GM20000 (cell line): ENCODE data around the gene SRGAP2C.
"Not testable (repeated sequence)": the region's sequence is repeated elsewhere in the genome, so short reads cannot be mapped to it uniquely, and the experiment has no call there.

Source experiments
- DNase-seq: peaks from one replicate; pipeline ENCODE4 v3.0.0; 2012; ENCODE audit warnings: low spot score
- CTCF ChIP-seq: IDR thresholded peaks from 2 replicates; pipeline ENCODE4 v1.5.1; 2012; ENCODE audit warnings: mild to moderate bottlenecking, control low read depth; ENCODE audit errors: extremely low read depth, missing control alignments

Gene SRGAP2C

GRCh38 chr1:121384754-121385153 lies 200.0 kb downstream of the SRGAP2C start:
- DNase-seq: not testable (repeated sequence)

- DNase-seq: not testable (repeated sequence)
Observed at GRCh38 chr1:121385162-121385561, 200.4 kb downstream of the SRGAP2C start.

GRCh38 chr1:121385563-121386288 lies 201.0 kb downstream of the SRGAP2C start:
- DNase-seq: not testable (repeated sequence)

GRCh38 chr1:121386319-121386948 lies 201.7 kb downstream of the SRGAP2C start:
- DNase-seq: not testable (repeated sequence)

- DNase-seq: not testable (repeated sequence)
Observed at GRCh38 chr1:121389895-121390560, 205.3 kb downstream of the SRGAP2C start.

DNA sequence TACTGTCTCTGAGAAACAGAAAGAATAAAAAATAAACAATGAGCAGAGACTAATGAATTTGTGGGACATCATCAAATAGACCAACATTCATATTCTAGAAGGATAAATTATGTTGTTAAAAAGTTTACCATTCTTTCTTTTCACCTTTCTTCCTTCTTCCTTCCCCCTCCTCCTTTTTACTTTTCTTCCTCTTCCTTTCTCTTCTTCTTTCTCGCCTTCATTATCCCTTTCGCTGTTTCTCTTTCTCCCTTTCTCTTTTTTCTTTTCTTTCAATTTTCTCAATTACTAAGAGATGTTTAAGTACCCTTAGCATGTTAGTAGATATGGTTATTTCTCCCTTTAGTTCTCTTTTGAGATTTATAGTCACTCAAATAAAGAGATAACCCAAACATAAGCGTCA lies 207.4 kb downstream of the SRGAP2C start:
- DNase-seq: not testable (repeated sequence)

DNA sequence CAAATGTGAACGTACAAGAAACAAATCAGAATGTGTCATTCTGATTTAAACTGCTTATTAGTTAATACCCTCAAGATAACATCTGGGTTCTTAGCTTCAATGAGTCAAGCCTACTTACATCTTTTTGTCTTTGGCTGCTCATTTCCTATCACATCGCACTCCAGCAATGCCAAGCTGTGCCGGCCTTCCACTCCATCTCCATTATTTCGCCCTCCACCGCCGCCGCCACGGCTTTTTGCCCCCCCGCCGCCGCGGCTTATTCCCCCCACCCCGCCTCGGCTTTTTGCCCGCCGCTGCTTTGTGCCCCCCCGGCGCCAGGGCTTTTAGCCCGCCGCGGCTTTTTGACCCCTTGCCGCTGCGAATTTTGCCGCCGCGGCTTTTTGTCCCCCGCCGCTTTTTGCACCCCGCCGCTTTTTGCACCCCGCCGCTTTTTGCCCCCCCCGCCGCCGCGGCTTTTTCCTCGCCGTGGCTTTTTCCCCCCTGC lies 211.0 kb downstream of the SRGAP2C start:
- not testable (repeated sequence) for DNase-seq

GRCh38 chr1:121396335-121397081 lies 211.7 kb downstream of the SRGAP2C start:
- not testable (repeated sequence) for DNase-seq

DNA sequence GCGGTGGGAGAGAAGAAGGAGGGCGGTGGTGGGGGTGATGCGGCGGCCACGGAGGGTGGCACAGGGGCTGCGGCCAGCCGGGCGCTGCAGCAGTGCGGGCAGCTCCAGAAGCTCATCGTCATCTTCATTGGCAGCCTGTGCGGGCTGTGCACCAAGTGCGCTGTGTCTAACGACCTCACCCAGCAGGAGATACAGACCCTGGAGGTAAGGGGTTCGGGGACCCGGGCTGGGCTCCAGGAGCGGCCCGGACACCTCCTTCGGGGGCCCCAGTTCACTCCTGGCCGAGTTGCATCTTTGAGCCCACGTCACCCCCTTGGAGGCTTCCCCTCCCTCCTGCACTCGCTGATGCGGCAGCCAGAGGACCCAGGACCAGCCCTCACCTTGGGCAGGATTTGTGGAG lies 212.3 kb downstream of the SRGAP2C start:
- DNase-seq: not testable (repeated sequence)

- not testable (repeated sequence) for DNase-seq
Observed at GRCh38 chr1:121399193-121399592, 214.4 kb downstream of the SRGAP2C start.

GRCh38 chr1:121400108-121400507 lies 215.3 kb downstream of the SRGAP2C start:
- DNase-seq: not testable (repeated sequence)

GRCh38 chr1:121400541-121401310 lies 216.0 kb downstream of the SRGAP2C start:
- not testable (repeated sequence) for DNase-seq

- DNase-seq: not testable (repeated sequence)
Observed at GRCh38 chr1:121401375-121401955, 216.7 kb downstream of the SRGAP2C start.

- not testable (repeated sequence) for DNase-seq
Observed at GRCh38 chr1:121403254-121403653, 218.5 kb downstream of the SRGAP2C start.

DNA sequence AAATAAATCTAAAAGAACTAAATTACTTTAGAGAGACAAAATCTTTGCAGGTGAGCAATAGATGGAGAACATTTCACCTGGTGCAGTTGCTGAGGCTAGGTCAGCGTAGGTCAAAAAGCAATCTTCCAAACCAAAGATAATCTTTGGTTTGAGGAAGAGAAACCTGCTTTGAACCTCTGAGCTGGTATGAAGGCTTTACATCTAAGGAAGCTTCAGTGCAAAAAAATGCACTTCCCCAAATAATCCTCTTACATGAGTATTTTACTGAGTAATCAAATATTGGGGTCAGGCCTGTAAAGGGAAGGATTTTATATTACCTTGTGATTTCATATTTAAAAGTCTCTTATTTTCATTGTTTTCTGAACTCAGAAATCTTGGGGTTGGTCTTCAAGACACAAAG lies 223.6 kb downstream of the SRGAP2C start:
- no peak for DNase-seq
- TF ChIP-seq CTCF: no peak
